Measurements from ENCODE around the gene ATP6V1B1.

ATP6V1B1 gene

GRCh38 chr2:70897977-70898226 lies 37.8 kb upstream of the ATP6V1B1 start:
- no peak for TF ChIP-seq EZH2 (IDR thresholded peaks at IDR 0.05)
- TF ChIP-seq FOXP2 (optimal IDR thresholded peaks at IDR 0.05; ENCODE audit: control extremely low read depth, extremely low read length, insufficient read depth): no peak
- no peak for TF ChIP-seq POLR2AphosphoS5 (IDR thresholded peaks at IDR 0.05; ENCODE audit: borderline replicate concordance, low read depth, low read length)
- DNase-seq (ENCODE audit: low read depth, low spot score): no peak
- no peak overlapping the region for H3K4me3 ChIP-seq
- no peak overlapping the region for H3K27ac ChIP-seq
- H3K9ac ChIP-seq (ENCODE audit: insufficient read length): no peak overlapping the region
- no peaks in the 10 kb centered on the region for H3K36me3 ChIP-seq (ENCODE audit: insufficient read depth, low read length)
- no peaks in the 10 kb centered on the region for H3K9me3 ChIP-seq (ENCODE audit: low read depth, low read length)

DNA sequence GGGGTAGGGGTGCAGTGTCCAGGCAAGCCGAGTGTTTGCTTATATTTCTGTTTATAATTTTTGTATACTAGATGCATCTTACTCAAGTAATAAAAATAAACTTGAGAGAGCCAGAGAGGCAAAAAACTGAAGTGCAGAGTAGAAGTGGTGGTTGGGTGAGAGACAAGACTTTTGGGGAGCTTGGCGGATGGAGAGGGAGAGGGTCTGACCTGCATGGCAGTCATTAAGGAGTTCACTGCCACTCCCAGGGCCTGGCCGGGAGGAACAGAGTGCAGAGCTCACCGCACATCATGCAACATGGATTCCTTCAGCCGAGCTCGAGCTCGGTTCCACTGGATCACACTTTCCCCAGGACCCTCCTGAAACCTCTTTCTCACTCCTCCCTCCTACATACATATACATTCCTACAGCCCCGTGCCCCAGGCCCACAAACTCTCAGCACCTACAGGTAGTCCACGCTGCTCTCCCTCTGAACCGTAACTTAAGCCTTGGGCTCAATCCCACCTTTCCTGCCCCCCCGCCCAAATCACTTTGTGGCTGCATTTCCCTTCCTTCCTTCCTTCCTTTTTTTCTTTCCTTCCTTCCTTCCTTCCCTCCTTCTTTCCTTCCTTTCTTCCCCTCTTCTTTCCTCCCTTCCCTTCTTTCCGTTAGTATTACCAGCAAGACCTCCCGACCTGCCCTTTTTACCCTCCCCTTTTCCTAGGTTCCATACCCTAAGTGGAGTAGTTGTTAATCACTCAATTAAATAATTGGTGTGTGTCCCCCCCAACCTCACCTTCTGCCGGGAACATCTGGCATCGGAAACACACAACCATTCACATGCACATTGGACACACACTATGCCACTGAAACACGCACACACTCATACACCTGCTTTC lies 37.1 kb upstream of the ATP6V1B1 start:
- H3K9me3 ChIP-seq (ENCODE audit: low read depth, low read length): no peaks in the 10 kb centered on the region
- H3K4me3 ChIP-seq: 0 out of 2 replicates have a peak overlapping the region, but pooled peaks have one; percentile 95
- DNase-seq (ENCODE audit: low read depth, low spot score): no peak
- TF ChIP-seq FOXP2 (optimal IDR thresholded peaks at IDR 0.05; ENCODE audit: control extremely low read depth, extremely low read length, insufficient read depth) (no peak), POLR2AphosphoS5 (IDR thresholded peaks at IDR 0.05; ENCODE audit: borderline replicate concordance, low read depth, low read length) (no peak), EZH2 (IDR thresholded peaks at IDR 0.05) (no peak)
- H3K27ac ChIP-seq: no peak overlapping the region
- no peak overlapping the region for H3K9ac ChIP-seq (ENCODE audit: insufficient read length)
- H3K36me3 ChIP-seq (ENCODE audit: insufficient read depth, low read length): no peaks in the 10 kb centered on the region

DNA sequence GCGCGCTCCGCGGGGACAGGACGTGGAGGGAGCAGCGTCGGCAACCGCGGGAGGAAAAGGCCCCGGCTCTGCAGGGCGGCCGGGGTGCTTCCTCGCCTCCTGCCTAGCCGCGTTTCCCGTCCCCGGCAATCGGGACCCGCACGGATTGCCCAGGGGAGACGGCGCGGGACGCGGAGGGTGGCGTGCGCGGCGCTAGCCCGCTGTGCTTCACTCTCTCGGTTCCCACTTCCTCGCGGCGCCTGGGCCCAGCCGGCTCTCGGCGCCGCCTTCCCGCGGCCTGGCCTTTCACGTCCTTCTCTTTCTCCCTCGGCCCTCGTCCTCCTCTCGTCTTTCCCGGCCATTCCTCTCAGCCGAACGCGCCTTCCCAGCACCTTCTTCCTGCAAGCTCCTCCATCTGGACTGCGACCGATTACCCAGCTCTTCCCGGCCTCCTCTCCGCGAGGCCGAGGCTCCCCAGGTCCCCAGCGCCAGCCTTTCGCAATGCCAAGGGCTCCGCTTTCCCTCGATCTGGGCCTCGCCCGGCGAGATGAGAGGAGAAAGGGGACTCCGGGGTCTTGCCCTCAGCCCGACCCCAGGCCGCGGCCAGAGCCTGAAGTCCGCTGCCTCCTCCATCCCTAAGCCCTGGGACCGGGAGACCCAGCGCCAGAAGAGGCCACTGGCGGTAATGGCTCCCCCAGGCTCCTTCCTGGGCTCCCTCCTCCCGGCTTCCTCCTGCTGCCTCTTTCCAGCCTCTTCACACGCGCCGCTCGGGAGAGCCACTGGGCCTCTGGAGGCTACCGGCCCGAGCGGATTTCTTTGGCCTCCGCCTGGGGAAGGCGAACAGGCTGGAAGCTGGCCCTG lies 34.3 kb upstream of the ATP6V1B1 start:
- H3K27ac ChIP-seq: no peak overlapping the region
- H3K36me3 ChIP-seq (ENCODE audit: insufficient read depth, low read length): no peaks in the 10 kb centered on the region
- DNase-seq (ENCODE audit: low read depth, low spot score): no peak
- no peaks in the 10 kb centered on the region for H3K9me3 ChIP-seq (ENCODE audit: low read depth, low read length)
- H3K9ac ChIP-seq (ENCODE audit: insufficient read length): peak overlapping the region; percentile 89
- peak overlapping the region; percentile 95 for H3K4me3 ChIP-seq
- no peak for TF ChIP-seq POLR2AphosphoS5 (IDR thresholded peaks at IDR 0.05; ENCODE audit: borderline replicate concordance, low read depth, low read length)
- TF ChIP-seq EZH2 (IDR thresholded peaks at IDR 0.05): no peak
- TF ChIP-seq FOXP2 (optimal IDR thresholded peaks at IDR 0.05; ENCODE audit: control extremely low read depth, extremely low read length, insufficient read depth): no peak

GRCh38 chr2:70902067-70902442 lies 33.6 kb upstream of the ATP6V1B1 start:
- no peaks in the 10 kb centered on the region for H3K36me3 ChIP-seq (ENCODE audit: insufficient read depth, low read length)
- H3K27ac ChIP-seq: no peak overlapping the region
- peak overlapping the region; percentile 95 for H3K4me3 ChIP-seq
- TF ChIP-seq FOXP2 (optimal IDR thresholded peaks at IDR 0.05; ENCODE audit: control extremely low read depth, extremely low read length, insufficient read depth): no peak
- TF ChIP-seq EZH2 (IDR thresholded peaks at IDR 0.05): no peak
- TF ChIP-seq POLR2AphosphoS5 (IDR thresholded peaks at IDR 0.05; ENCODE audit: borderline replicate concordance, low read depth, low read length): no peak
- no peaks in the 10 kb centered on the region for H3K9me3 ChIP-seq (ENCODE audit: low read depth, low read length)
- H3K9ac ChIP-seq (ENCODE audit: insufficient read length): peak overlapping the region; percentile 89
- DNase-seq (ENCODE audit: low read depth, low spot score): no peak

GRCh38 chr2:70902579-70902978 lies 33.1 kb upstream of the ATP6V1B1 start:
- no peak for DNase-seq (ENCODE audit: low read depth, low spot score)
- Histone ChIP-seq H3K27ac (no peak overlapping the region), H3K4me3 (no peak overlapping the region), H3K9ac (ENCODE audit: insufficient read length) (no peak overlapping the region), H3K9me3 (ENCODE audit: low read depth, low read length) (no peaks in the 10 kb centered on the region), H3K36me3 (ENCODE audit: insufficient read depth, low read length) (no peaks in the 10 kb centered on the region)
- TF ChIP-seq FOXP2 (optimal IDR thresholded peaks at IDR 0.05; ENCODE audit: control extremely low read depth, extremely low read length, insufficient read depth) (no peak), EZH2 (IDR thresholded peaks at IDR 0.05) (no peak), POLR2AphosphoS5 (IDR thresholded peaks at IDR 0.05; ENCODE audit: borderline replicate concordance, low read depth, low read length) (no peak)

DNA sequence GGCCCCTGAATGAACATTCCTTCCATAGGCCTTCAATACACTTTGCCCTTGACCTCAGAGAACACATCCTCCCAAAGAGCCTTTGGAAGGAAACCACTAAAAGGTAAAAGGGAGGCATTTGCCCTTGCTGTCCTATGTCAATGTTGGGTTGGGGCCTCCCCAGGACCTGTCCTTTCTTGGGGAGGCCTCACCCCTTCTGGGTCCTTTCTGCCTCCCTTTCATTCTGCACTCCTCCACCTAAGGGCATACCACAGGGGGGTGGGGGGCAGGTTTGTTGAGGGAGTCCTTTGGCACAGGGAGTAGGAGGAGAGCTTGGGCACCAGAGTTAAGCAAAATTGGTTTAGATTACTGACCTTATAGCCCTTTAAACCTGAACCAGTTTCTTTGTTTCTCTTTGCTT lies 32.5 kb upstream of the ATP6V1B1 start:
- no peaks in the 10 kb centered on the region for H3K36me3 ChIP-seq (ENCODE audit: insufficient read depth, low read length)
- DNase-seq (ENCODE audit: low read depth, low spot score): no peak
- TF ChIP-seq EZH2 (IDR thresholded peaks at IDR 0.05) (no peak), FOXP2 (optimal IDR thresholded peaks at IDR 0.05; ENCODE audit: control extremely low read depth, extremely low read length, insufficient read depth) (no peak)
- no peak overlapping the region for H3K4me3 ChIP-seq
- no peaks in the 10 kb centered on the region for H3K9me3 ChIP-seq (ENCODE audit: low read depth, low read length)
- H3K9ac ChIP-seq (ENCODE audit: insufficient read length): no peak overlapping the region
- H3K27ac ChIP-seq: no peak overlapping the region

GRCh38 chr2:70903641-70904340 lies 31.9 kb upstream of the ATP6V1B1 start:
- no peak for DNase-seq (ENCODE audit: low read depth, low spot score)
- Histone ChIP-seq H3K36me3 (ENCODE audit: insufficient read depth, low read length) (no peaks in the 10 kb centered on the region), H3K9ac (ENCODE audit: insufficient read length) (no peak overlapping the region), H3K4me3 (no peak overlapping the region), H3K27ac (no peak overlapping the region), H3K9me3 (ENCODE audit: low read depth, low read length) (no peaks in the 10 kb centered on the region)
- no peak for TF ChIP-seq EZH2 (IDR thresholded peaks at IDR 0.05)
- TF ChIP-seq FOXP2 (optimal IDR thresholded peaks at IDR 0.05; ENCODE audit: control extremely low read depth, extremely low read length, insufficient read depth): no peak
- no peak for TF ChIP-seq POLR2AphosphoS5 (IDR thresholded peaks at IDR 0.05; ENCODE audit: borderline replicate concordance, low read depth, low read length)
